Right forelimb (tissue), 1 donor: ENCODE results near the gene ITGBL1.

Experiments
- DNase-seq: peaks from one replicate; pipeline ENCODE4 v3.0.0-alpha.2; 2018

The ITGBL1 gene

GRCh38 chr13:101570410-101570809 is 117.9 kb downstream of the ITGBL1 start:
- no peak for DNase-seq

- DNase-seq, result no peak
Measured at GRCh38 chr13:101572456-101572855, 120.0 kb downstream of the ITGBL1 start.

- DNase-seq, result no peak
Measured at GRCh38 chr13:101575581-101575980, 123.1 kb downstream of the ITGBL1 start.

- no peak for DNase-seq
Measured at GRCh38 chr13:101576455-101576854, 124.0 kb downstream of the ITGBL1 start.

GRCh38 chr13:101576977-101577376 is 124.5 kb downstream of the ITGBL1 start:
- DNase-seq, result no peak

- DNase-seq, result no peak
Measured at GRCh38 chr13:101579281-101579802, 126.9 kb downstream of the ITGBL1 start.

GRCh38 chr13:101584331-101584730 is 131.9 kb downstream of the ITGBL1 start:
- no peak for DNase-seq

- no peak for DNase-seq
Measured at GRCh38 chr13:101590479-101590878, 138.0 kb downstream of the ITGBL1 start.

GRCh38 chr13:101594936-101595335 is 142.5 kb downstream of the ITGBL1 start:
- DNase-seq, result no peak

- DNase-seq, result no peak
Measured at GRCh38 chr13:101596803-101597202, 144.3 kb downstream of the ITGBL1 start.

- DNase-seq, result no peak
Measured at GRCh38 chr13:101611491-101612475, 159.3 kb downstream of the ITGBL1 start.

- no peak for DNase-seq
Measured at GRCh38 chr13:101612735-101613134, 160.3 kb downstream of the ITGBL1 start.

GRCh38 chr13:101614491-101614890 is 162.0 kb downstream of the ITGBL1 start:
- no peak for DNase-seq

- DNase-seq, result no peak
Measured at GRCh38 chr13:101618440-101619187, 166.1 kb downstream of the ITGBL1 start.

- no peak for DNase-seq
Measured at GRCh38 chr13:101621099-101621498, 168.6 kb downstream of the ITGBL1 start.

GRCh38 chr13:101623470-101624209 is 171.2 kb downstream of the ITGBL1 start:
- no peak for DNase-seq

GRCh38 chr13:101624210-101624922 is 171.9 kb downstream of the ITGBL1 start:
- no peak for DNase-seq

GRCh38 chr13:101624981-101625380 is 172.5 kb downstream of the ITGBL1 start:
- no peak for DNase-seq

GRCh38 chr13:101626925-101627555 is 174.6 kb downstream of the ITGBL1 start:
- DNase-seq, result no peak

- DNase-seq, result no peak
Measured at GRCh38 chr13:101627556-101627943, 175.1 kb downstream of the ITGBL1 start.

GRCh38 chr13:101628900-101629299 is 176.4 kb downstream of the ITGBL1 start:
- no peak for DNase-seq

GRCh38 chr13:101631395-101631794 is 178.9 kb downstream of the ITGBL1 start:
- no peak for DNase-seq
